ENCODE data around the gene AOPEP. TPM values are rescaled to one million over a fixed set of nuclear protein-coding genes. Genes with fewer than 3 reads are reported as not detected.

AOPEP gene
- total RNA-seq, 2 donors from 2014 or later = 12.4 to 12.9 TPM

DNA sequence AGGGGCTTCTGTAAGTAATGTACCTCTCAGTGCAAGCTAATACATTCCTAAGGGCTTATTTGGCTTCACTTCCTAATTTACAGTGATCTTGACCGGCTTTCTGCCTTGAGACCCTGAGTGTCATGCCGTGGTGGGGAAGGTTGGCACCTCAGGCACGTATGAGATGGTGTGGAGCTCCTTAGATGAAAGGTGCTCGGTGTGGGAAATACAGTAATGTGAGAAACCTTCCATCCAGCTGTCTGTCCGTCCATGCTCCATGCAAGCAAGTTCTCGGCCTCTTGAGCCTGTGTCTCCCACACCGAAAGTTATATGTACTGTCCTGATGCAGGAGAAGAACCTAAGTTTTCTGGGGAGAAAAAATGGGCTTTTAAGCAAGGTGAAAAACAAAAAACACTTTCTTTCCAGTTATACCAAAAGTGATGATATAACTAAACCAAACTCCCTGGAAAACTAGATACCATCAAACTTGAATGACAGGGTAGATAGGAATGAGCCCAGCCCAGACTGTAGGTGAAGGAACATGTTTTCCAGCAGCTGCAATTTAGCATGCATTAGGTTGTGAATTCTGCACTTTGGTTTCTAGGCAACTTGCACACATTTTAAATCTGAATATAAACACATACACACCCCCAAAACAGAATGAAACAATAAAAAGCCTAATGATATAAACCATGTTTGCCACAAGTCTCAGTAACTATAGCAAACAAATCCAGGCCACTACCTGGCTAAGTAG, 311.5 kb downstream of the AOPEP start:
- no peaks in the 10 kb centered on the region for H3K9me3 ChIP-seq (ENCODE audit: control insufficient read depth, low read length, poor library complexity, severe bottlenecking)
- DNase-seq = no peak
- Mint-ChIP-seq H3K4me3 (no peak overlapping the region), H3K27ac (no peak overlapping the region), H3K36me3 (ENCODE audit: low read depth) (no peaks in the 10 kb centered on the region), H3K4me1 (no peaks in the 10 kb centered on the region), H3K27me3 (no peaks in the 10 kb centered on the region)
- ATAC-seq = no peak

DNA sequence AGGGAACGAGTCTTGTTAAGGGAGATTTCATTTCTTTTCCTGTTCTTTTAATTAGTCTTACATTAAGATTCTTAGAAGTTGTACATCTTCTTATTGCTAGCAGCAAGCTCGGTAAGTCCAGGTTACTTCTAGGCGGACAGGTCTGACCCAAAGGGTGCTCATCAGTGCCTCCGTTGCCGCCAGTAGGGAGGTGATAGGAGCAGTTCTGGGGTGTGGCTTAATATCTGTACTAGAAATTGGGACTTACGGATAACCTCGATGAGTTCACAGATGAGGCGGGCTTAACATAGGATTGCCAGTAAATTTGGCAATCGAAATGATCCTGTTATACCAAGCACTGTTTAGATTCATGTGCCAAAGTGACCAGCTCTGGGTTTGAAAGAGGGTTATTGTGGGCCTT, 312.2 kb downstream of the AOPEP start:
- no peaks in the 10 kb centered on the region for H3K9me3 ChIP-seq (ENCODE audit: control insufficient read depth, low read length, poor library complexity, severe bottlenecking)
- no peak for DNase-seq
- no peak for ATAC-seq
- Mint-ChIP-seq H3K4me1 (no peaks in the 10 kb centered on the region), H3K27ac (no peak overlapping the region), H3K27me3 (no peaks in the 10 kb centered on the region), H3K36me3 (ENCODE audit: low read depth) (no peaks in the 10 kb centered on the region), H3K4me3 (no peak overlapping the region)

DNA sequence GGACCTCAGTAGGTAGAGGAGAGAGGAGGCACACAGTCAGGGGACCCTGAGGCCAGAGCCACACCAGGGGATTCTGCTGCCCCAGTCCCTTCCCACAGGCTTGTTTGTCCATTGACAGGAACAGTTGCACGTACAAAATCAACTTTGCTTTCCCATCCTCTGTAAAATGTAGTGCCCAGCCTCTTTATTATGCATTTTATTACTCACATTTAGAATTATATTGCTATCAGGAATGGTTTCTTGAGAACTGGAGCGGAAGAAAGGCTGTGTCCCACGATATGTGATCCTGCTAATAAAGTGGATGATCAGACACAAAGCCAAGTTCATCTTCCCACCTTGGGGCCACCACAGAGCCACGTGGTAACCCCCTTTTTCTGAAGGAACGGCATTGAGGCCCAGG, 313.6 kb downstream of the AOPEP start:
- H3K27ac Mint-ChIP-seq = no peak overlapping the region
- no peaks in the 10 kb centered on the region for H3K36me3 Mint-ChIP-seq (ENCODE audit: low read depth)
- H3K4me3 Mint-ChIP-seq = no peak overlapping the region
- no peaks in the 10 kb centered on the region for H3K4me1 Mint-ChIP-seq
- ATAC-seq (no peak), DNase-seq (no peak)
- no peaks in the 10 kb centered on the region for H3K9me3 ChIP-seq (ENCODE audit: control insufficient read depth, low read length, poor library complexity, severe bottlenecking)
- H3K27me3 Mint-ChIP-seq = no peaks in the 10 kb centered on the region

DNA sequence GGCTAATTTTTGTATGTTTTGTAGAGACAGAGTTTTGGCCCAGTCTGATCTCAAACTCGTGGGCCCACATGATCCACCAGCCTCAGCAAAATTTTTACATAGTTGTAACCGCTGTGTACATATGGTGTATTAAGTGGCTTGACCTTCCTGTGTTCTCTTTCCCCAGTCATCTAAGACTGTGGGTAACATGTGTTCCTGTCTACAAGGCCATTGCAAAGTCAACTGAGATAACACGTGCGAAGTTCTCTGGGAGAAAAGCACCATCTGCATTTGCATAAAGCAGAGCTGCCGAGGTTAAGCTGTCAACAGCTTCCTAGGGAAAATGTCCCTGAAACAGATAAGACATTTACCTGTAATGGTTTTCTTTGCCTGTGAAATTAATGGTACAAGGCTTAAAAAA, 317.3 kb downstream of the AOPEP start:
- Mint-ChIP-seq H3K27ac (no peak overlapping the region), H3K27me3 (peaks cover 3% of the 10 kb centered on the region), H3K4me1 (peaks cover 5% of the 10 kb centered on the region), H3K4me3 (no peak overlapping the region), H3K36me3 (ENCODE audit: low read depth) (no peaks in the 10 kb centered on the region)
- DNase-seq (no peak), ATAC-seq (no peak)
- H3K9me3 ChIP-seq (ENCODE audit: control insufficient read depth, low read length, poor library complexity, severe bottlenecking) = no peaks in the 10 kb centered on the region

DNA sequence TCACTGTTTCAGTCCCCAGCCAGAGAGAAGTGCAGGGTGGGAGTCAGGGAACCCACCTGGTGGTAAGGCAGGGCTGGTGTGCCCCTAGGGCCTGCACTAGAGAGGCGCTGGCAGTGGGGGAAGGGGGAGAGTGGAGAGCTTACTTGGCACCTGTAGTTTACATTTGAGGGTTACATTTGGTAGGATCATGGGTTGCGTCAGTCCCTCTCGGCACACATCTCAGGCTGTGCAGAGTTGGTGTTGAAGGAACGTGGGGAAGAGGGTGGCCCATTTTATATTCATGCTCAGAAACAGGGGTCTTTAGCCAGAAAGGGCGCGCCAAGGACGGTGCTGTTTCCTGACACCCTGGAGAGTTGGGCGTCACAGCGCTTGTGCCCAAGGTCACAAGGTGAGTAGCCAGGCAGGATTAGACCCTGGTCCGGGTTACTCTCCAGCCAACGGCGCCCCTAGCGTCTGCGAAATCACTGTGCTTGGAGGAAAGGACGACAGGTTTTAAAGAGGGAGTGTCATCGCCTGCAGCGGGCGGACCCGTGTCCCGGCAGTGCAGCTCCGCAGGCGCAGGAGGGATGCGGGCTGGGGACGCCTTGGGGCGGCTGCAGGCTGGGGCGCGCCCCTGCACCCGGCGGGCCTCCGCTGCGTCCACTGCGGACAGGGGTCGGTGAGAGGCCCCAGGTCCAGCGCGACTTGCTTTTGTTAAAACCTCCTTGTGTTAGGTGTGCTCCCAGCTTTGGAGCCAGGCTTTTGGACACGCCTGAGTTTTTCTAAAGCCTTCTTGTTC, 318.4 kb downstream of the AOPEP start:
- H3K4me3 Mint-ChIP-seq = no peak overlapping the region
- no peaks in the 10 kb centered on the region for H3K9me3 ChIP-seq (ENCODE audit: control insufficient read depth, low read length, poor library complexity, severe bottlenecking)
- no peaks in the 10 kb centered on the region for H3K36me3 Mint-ChIP-seq (ENCODE audit: low read depth)
- peaks cover 7% of the 10 kb centered on the region for H3K27me3 Mint-ChIP-seq
- DNase-seq = no peak
- no peak for ATAC-seq
- H3K4me1 Mint-ChIP-seq = peaks cover 7% of the 10 kb centered on the region
- no peak overlapping the region for H3K27ac Mint-ChIP-seq

DNA sequence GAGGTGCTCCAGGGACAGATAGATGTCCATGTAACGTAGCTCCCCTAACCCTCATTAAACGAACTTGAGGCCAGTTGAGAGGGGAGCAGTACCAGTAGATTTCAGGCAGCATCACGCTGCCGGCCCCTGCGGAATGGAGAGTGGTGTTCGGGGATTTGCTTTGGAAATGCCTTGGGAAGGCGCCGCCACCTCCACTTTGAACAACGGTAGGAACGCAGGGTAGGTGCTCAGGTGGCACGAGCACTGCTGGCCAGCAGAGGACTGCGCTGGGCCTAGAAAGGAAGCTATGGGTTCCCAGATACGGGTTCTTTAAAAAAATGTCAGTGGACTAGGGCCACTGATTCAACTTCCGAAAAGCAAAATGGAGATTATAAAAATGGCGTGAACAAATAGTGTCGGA, 319.3 kb downstream of the AOPEP start:
- Mint-ChIP-seq H3K36me3 (ENCODE audit: low read depth) (no peaks in the 10 kb centered on the region), H3K4me1 (peaks cover 7% of the 10 kb centered on the region), H3K4me3 (no peak overlapping the region), H3K27ac (no peak overlapping the region), H3K27me3 (peaks cover 7% of the 10 kb centered on the region)
- no peaks in the 10 kb centered on the region for H3K9me3 ChIP-seq (ENCODE audit: control insufficient read depth, low read length, poor library complexity, severe bottlenecking)
- ATAC-seq (no peak), DNase-seq (no peak)

DNA sequence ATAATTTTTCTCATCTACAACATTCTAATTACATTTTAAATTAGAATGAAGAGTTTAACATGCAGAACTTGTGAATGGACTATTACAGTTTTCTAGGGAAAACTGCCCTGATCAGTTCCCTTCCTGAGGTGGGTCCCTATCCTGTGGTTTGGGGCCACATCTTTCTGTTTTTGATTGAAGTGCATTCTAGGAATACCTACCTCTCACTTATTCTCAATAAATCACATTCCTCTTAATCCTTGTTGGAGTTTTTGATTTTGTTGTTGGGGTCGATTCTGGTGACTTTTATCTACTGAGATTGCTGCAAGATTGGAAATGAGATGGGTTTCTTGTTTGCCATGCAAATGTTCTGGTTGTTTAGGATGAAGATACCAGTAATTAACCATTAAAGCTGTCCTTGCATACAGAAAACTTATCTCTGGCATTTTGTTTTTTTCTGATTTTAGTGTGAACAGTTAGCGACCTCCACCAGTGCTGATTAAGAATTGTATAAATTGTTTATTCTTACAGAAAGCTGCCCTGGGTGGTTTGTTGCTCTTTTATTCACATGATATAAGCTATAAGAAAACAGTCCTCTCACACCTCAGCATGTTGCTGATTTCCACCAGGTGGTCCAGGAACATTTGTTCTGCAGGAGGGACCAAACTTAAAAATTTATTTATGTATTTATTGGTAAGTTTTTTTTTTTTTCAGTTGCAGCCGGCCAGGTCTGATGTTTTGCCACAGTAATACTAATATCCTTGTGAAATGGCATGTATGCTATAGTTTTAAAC, 321.1 kb downstream of the AOPEP start:
- Mint-ChIP-seq H3K4me3 (peak overlapping the region; percentile 67), H3K4me1 (peaks cover 7% of the 10 kb centered on the region), H3K27me3 (peaks cover 7% of the 10 kb centered on the region), H3K27ac (no peak overlapping the region), H3K36me3 (ENCODE audit: low read depth) (no peaks in the 10 kb centered on the region)
- no peak for DNase-seq
- no peak for ATAC-seq
- H3K9me3 ChIP-seq (ENCODE audit: control insufficient read depth, low read length, poor library complexity, severe bottlenecking) = no peaks in the 10 kb centered on the region

DNA sequence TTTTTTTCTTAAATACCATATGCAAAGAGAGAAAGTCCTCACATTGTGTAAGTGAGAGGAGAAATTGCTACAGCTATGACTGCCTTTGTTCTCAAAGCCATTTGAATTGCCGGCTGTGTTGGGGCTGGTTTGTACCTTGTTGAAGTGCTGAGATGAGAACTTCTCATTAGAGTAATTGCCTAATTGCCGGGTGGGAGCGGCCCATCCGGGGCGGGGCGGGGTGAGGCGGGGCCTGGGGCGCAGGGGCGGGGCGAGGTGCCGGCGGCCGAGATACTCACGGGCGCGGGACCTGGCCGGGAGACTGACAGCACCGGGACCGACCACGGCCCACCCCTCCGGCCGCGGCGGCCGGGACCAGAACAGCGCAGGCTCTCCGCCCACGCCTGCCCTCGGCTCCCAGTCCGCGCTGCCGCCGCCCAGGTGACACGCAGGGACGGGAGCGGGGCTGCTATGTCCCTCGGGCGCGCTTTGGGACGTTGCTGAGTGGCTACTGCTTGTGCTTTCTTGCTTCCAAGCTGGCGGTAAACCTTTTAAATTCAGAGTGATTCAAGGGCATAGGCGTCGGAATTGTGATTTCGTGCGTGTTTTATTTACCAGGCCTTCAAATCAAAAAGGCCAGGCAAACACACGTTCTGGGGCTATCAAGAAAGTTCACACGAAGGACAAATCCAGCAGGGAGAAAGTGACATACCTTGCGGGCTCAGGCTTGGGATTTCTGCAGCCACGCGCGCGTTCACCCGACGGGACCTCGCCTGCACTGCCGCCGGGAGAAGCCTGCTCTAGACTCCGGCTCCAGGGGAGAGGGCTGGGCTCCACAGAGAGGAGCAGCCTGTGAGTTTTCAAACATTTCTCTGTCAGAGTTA, 322.0 kb downstream of the AOPEP start:
- peak; percentile 83 for ATAC-seq
- no peaks in the 10 kb centered on the region for H3K9me3 ChIP-seq (ENCODE audit: control insufficient read depth, low read length, poor library complexity, severe bottlenecking)
- Mint-ChIP-seq H3K4me1 (peaks cover 7% of the 10 kb centered on the region), H3K4me3 (peak overlapping the region; percentile 79), H3K27ac (no peak overlapping the region), H3K36me3 (ENCODE audit: low read depth) (no peaks in the 10 kb centered on the region), H3K27me3 (peaks cover 7% of the 10 kb centered on the region)
- peak; percentile 16 to 46 (median 37) for DNase-seq

DNA sequence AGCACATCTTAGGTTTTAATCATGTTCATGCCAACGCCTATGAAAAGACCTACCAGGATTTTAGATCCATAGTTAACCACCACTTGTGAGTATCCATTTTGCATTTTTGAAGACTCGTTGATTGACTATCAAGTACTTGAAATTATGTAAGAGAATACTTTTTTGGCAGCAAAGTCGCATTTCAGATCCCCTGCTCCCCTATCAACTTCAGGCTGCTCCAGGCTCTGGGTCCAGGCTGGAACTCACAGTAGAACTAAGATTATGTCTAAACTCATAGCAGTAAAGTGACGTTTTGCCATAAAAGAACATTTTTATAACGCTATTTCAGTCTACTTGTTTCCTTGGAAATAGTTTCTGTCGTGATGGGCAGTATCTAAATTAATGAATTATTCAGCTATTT, 323.3 kb downstream of the AOPEP start:
- H3K36me3 Mint-ChIP-seq (ENCODE audit: low read depth) = no peaks in the 10 kb centered on the region
- H3K9me3 ChIP-seq (ENCODE audit: control insufficient read depth, low read length, poor library complexity, severe bottlenecking) = no peaks in the 10 kb centered on the region
- no peak overlapping the region for H3K4me3 Mint-ChIP-seq
- DNase-seq (no peak), ATAC-seq (no peak)
- no peak overlapping the region for H3K27ac Mint-ChIP-seq
- H3K4me1 Mint-ChIP-seq = peaks cover 7% of the 10 kb centered on the region
- peaks cover 7% of the 10 kb centered on the region for H3K27me3 Mint-ChIP-seq

DNA sequence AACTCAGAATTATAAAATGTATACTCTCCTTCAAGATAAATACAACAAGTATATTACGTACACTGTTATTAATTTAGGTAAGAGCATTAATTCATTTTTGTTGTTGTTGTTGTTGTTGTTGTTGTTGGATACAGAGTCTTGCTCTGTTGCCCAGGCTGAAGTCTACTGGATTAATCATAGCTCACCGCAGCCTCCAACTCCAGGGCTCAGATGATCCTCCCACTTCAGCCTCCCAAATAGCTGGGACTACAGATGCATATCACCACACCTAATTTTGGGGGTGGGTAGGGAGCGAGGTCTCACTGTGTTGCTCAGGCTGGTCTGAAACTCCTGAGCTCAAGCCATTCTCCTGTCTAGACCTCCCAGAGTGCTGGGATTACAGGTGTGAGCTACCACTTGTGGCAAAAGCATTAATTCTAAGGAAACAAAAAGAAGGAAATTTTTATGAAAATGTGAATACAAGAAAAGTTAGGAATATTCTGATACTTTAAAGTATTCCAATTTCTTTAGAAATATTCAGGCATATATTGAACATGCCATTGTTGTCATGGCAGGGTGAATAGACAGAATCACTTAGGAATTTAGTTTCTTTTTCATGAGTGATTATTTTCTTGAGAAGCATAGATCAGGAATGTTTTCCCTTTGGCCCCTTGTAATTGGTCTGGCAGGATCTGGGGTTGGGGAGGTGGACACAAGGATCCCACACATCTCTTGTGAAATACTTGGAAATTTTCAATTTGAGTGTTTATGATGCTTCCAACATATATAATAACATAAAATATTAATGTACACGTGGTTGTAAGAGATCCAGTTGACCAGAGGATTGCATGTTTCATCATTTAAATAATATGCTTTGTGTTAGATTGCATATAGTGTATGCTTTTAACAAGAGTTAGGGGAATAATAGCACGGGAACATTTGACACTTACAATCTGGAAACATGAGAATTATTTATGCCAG, 327.4 kb downstream of the AOPEP start:
- DNase-seq = no peak
- Mint-ChIP-seq H3K27me3 (peaks cover 8% of the 10 kb centered on the region), H3K36me3 (ENCODE audit: low read depth) (no peaks in the 10 kb centered on the region), H3K4me3 (no peak overlapping the region), H3K4me1 (peaks cover 3% of the 10 kb centered on the region), H3K27ac (no peak overlapping the region)
- no peak for ATAC-seq
- no peaks in the 10 kb centered on the region for H3K9me3 ChIP-seq (ENCODE audit: control insufficient read depth, low read length, poor library complexity, severe bottlenecking)

DNA sequence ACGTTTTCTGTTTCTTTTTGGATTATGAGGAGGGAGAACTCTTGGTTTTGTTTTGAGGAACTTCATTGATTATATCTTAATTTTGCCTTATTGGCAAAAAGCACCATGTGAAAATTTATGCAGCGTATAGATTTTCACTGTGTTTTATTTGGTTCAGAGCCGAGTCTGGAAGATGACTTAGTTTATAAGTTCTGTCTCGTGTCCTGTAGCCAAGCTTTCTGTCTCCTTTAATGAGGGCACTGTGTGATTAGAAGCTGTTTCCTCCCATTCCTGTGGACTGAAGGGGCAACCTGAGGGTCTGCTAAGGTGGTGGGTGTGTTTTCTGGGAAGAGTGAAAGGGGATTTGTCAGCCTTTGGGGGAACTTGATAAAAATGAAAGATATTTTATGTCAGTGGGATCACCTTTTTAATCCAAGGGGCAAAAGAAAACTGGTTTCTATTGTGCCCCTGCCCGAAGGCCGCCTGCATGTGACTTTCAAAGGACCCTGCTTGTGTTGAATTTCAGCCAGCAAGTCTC, 328.9 kb downstream of the AOPEP start:
- H3K4me3 Mint-ChIP-seq = no peak overlapping the region
- ATAC-seq = no peak
- peaks cover 4% of the 10 kb centered on the region for H3K27me3 Mint-ChIP-seq
- DNase-seq = no peak
- H3K27ac Mint-ChIP-seq = no peak overlapping the region
- no peaks in the 10 kb centered on the region for H3K9me3 ChIP-seq (ENCODE audit: control insufficient read depth, low read length, poor library complexity, severe bottlenecking)
- H3K4me1 Mint-ChIP-seq = peaks cover 2% of the 10 kb centered on the region
- H3K36me3 Mint-ChIP-seq (ENCODE audit: low read depth) = no peaks in the 10 kb centered on the region

All from T-helper 17 cell (primary cell).